GM12801 (cell line): Measurements from ENCODE around the gene EZR.

ENCODE experiments used
- TF ChIP-seq, protein P1 (sequence below): IDR thresholded peaks from one replicate; pipeline ENCODE4 v1.5.1; 2011; ENCODE audit warnings: control low read depth; ENCODE audit not compliant: insufficient read length; ENCODE audit errors: extremely low read depth

Gene EZR

DNA sequence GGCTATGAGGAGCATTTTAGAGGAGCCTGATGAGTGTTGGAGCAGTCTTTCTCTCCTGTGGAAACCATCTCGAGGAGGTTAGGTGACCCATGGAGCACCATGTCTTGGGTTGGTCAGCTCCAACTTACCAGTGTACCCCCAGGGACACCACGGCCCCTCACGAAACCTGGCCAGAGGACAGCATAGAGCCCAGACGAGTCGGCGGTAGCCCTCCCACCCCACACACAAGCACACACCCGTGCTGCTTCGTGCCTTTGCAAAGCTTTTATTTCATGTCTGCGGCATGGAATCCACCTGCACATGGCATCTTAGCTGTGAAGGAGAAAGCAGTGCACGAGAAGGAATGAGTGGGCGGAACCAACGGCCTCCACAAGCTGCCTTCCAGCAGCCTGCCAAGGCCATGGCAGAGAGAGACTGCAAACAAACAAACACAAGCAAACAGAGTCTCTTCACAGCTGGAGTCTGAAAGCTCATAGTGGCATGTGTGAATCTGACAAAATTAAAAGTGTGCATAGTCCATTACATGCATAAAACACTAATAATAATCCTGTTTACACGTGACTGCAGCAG, 53.6 kb downstream of the EZR start:
- TF ChIP-seq, protein P1, sequence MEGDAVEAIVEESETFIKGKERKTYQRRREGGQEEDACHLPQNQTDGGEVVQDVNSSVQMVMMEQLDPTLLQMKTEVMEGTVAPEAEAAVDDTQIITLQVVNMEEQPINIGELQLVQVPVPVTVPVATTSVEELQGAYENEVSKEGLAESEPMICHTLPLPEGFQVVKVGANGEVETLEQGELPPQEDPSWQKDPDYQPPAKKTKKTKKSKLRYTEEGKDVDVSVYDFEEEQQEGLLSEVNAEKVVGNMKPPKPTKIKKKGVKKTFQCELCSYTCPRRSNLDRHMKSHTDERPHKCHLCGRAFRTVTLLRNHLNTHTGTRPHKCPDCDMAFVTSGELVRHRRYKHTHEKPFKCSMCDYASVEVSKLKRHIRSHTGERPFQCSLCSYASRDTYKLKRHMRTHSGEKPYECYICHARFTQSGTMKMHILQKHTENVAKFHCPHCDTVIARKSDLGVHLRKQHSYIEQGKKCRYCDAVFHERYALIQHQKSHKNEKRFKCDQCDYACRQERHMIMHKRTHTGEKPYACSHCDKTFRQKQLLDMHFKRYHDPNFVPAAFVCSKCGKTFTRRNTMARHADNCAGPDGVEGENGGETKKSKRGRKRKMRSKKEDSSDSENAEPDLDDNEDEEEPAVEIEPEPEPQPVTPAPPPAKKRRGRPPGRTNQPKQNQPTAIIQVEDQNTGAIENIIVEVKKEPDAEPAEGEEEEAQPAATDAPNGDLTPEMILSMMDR, result no peak

DNA sequence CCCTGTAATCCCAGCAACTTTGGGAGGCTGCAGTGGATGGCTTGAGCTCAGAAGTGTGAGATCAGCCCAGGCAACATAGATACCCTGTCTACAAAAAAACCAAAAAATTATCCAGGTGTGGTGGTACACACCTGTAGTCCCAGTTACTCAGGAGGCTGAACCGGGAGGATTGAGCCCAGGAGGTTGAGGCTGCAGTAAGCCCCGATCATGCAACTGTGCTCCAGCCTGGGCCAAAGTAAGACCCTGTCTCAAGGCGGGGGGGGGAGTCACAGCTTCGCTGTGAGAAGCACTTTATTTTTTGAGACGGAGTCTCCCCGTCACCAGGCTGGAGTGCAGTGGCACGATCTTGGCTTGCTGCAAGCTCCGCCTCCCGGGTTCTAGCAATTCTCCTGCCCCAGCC, 54.2 kb downstream of the EZR start:
- TF ChIP-seq, protein P1, result no peak

DNA sequence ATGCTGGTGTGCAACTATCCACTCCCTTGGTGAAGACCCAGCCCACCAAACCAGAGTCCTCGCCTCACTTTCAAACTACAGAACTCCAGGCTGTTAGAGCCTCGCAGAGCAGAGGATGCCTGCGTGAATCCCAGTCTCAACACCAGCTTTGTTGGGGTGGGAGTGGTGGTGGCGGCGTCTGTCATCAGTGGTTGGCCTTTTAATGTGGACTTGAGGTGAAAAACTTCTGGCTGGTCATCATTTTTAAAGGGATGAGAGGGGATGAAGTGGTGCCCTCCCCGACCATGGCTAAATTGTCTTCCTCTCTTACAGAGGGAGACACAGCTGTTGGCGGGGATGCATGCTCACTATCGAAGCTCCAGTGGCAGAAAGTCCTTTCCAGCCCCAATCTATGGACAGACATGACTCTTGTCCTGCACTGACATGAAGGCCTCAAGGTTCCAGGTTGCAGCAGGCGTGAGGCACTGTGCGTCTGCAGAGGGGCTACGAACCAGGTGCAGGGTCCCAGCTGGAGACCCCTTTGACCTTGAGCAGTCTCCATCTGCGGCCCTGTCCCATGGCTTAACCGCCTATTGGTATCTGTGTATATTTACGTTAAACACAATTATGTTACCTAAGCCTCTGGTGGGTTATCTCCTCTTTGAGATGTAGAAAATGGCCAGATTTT, 54.9 kb downstream of the EZR start:
- TF ChIP-seq, protein P1, result no peak

DNA sequence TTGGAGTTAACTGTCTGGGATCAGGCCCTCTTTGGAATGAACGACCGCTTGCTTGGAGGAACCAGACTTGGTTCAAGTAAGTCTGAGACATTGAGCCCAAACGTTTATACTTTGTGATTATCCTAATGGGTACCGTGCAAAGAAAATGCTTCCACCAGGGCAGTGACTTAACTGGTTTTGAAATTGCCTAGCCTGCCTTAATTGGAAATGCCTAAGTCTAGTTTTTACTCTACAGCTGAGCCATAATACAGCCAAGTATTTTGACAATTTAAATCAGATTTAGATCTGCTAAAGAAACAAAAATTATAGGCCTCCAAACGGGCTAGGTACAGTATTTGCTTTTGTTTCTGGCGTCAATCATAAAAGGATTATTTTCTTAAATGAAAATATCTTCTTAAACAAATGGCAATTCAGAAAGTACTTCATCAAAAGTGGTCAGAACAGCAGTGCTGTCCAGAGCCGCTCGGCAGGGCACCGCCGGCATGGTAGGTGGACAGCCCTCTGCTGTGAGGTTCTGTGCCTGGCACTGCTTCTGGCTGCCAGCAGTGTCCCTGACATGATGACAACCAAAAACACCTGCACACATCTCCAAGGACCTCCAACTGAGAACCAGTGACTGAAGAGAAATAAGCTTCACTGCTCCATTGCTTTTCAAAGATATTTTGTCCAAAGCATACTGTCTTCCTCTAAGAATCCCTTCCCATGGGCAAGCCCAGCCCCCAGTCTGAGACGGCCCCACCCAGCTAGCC, 55.6 kb downstream of the EZR start:
- TF ChIP-seq, protein P1, result no peak

DNA sequence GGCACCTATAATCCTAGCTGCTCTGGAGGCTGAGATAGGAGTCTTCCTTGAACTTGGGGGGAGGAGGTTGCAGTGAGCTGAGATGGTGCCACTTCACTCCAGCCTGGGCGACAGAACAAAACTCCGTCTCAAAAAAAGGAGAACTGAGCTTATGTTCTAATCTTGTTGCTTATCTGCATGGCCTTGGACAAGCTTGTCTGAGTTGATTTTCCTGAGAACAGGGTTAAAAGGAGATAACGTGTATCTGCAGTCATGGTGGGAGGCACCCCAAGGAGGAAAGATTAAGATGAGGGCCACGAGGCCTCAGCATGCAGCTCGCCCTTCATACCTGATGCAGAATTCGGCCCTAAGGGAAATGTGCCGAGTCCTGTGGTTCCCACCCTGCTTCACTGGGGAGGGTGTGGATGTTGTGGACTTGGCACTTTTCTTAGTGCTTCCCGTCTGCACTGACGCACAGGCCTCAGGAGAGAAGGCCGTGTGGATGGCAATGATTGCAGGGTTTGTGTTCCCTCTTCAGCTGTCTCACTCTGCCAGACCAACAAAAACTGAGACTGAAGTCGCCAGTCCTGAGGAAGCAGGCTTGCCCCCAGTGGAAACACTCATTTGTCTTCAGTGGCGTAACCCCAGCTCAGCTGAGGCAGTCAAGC, 56.3 kb downstream of the EZR start:
- TF ChIP-seq, protein P1, result no peak

DNA sequence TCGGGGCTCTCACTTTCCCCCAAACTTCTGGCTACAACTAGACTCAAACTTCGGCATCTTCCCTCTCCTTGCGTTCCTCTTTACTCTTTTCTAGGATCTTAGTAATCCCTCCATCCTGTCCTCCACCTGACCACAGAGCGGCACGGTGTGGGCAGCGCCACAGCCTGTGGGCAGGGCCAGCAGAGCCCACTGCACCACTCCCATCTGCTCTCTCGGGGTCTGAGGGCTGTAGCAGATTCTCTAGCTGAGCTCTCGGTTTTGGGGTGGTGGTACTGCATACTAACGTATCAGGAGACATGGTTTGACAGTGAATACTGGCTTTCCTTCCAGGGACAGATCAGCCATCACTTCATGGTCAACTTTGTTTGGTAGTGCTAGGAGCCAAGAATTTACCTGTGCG, 57.4 kb downstream of the EZR start:
- TF ChIP-seq, protein P1, result no peak

DNA sequence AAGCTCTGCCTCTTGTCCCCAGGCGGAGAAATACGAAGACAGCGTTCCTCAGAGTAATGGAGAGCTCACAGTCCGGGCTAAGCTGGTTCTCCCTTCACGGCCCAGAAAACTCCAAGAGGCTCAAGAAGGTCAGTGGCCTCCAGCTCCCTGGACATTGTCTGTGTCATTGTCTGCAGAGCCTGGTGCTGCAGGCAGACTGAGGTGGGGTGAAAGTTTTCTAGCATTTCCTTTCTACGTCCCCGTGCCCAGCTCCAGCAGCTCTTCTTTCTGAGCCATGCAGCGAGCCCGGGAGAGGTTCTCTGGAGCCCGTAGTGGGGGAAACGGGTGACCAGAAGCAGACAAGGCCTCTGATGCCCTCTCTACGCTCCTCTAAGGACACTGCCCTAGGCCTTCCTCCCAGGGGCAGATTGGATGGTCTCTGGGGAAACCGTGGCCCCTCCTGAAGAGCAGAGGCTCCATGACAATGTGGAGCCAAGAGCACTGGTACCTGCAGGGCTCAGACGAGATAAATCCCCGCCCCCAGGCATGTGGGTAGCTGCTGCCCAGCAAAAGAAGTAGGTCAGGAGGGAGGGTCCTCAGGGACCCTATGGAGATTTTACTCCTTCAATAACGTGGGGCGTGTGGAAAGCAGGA, 58.4 kb downstream of the EZR start:
- TF ChIP-seq, protein P1, result no peak
